GM21717 (cell line): Measurements from ENCODE around the gene MUC6.

Experiments
- ATAC-seq: cut with Tn5 transposase; IDR thresholded peaks from one replicate; pipeline ENCODE4 v1.9.1; 2021; ENCODE audit warnings: mild to moderate bottlenecking, moderate library complexity; ENCODE audit not compliant: unreplicated experiment

MUC6 gene

GRCh38 chr11:1052133-1053011 lies 15.9 kb upstream of the MUC6 start:
- no peak for ATAC-seq

- ATAC-seq = no peak
These were observed 15.0 kb upstream of the MUC6 start for GRCh38 chr11:1051356-1052132.

- peak; percentile 68 for ATAC-seq
These were observed 14.2 kb upstream of the MUC6 start for GRCh38 chr11:1050581-1051355.

- ATAC-seq = no peak
These were observed 13.5 kb upstream of the MUC6 start for GRCh38 chr11:1049911-1050580.

- no peak for ATAC-seq
These were observed 12.9 kb upstream of the MUC6 start for GRCh38 chr11:1049431-1049891.

GRCh38 chr11:1049071-1049405 lies 12.5 kb upstream of the MUC6 start:
- no peak for ATAC-seq

- no peak for ATAC-seq
These were observed 12.0 kb upstream of the MUC6 start for GRCh38 chr11:1048375-1049070.

GRCh38 chr11:1047595-1048156 lies 11.2 kb upstream of the MUC6 start:
- no peak for ATAC-seq

GRCh38 chr11:1044160-1044559 lies 7.6 kb upstream of the MUC6 start:
- no peak for ATAC-seq

GRCh38 chr11:1043563-1044096 lies 7.1 kb upstream of the MUC6 start:
- ATAC-seq = no peak

GRCh38 chr11:1042626-1043562 lies 6.4 kb upstream of the MUC6 start:
- no peak for ATAC-seq

- ATAC-seq = no peak
These were observed 5.6 kb upstream of the MUC6 start for GRCh38 chr11:1041936-1042608.

- ATAC-seq = no peak
These were observed 5.0 kb upstream of the MUC6 start for GRCh38 chr11:1041471-1041870.

GRCh38 chr11:1041149-1041467 lies 4.6 kb upstream of the MUC6 start:
- ATAC-seq = no peak

GRCh38 chr11:1040428-1041148 lies 4.1 kb upstream of the MUC6 start:
- no peak for ATAC-seq

GRCh38 chr11:1039481-1040427 lies 3.2 kb upstream of the MUC6 start:
- ATAC-seq = no peak
